GM21367 (cell line): ENCODE data around the gene TAPT1.
"Not testable (repeated sequence)": the region's sequence is repeated elsewhere in the genome, so short reads cannot be mapped to it uniquely, and the experiment has no call there.

Experiments
- ATAC-seq: cut with Tn5 transposase; IDR thresholded peaks from one replicate; pipeline ENCODE4 v1.9.1; 2021; ENCODE audit not compliant: unreplicated experiment

TAPT1 gene, protein sequence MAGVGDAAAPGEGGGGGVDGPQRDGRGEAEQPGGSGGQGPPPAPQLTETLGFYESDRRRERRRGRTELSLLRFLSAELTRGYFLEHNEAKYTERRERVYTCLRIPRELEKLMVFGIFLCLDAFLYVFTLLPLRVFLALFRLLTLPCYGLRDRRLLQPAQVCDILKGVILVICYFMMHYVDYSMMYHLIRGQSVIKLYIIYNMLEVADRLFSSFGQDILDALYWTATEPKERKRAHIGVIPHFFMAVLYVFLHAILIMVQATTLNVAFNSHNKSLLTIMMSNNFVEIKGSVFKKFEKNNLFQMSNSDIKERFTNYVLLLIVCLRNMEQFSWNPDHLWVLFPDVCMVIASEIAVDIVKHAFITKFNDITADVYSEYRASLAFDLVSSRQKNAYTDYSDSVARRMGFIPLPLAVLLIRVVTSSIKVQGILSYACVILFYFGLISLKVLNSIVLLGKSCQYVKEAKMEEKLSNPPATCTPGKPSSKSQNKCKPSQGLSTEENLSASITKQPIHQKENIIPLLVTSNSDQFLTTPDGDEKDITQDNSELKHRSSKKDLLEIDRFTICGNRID

GRCh38 chr4:16225863-16226815, at the start of gene TAPT1:
TAPT1 (minus strand) TSS chr4:16226471; CDS start chr4:16226457, 14 bp downstream.
- peak; percentile 59 for ATAC-seq

- no peak for ATAC-seq
Observed at GRCh38 chr4:16271411-16271810, 45.1 kb upstream of the TAPT1 start.

DNA sequence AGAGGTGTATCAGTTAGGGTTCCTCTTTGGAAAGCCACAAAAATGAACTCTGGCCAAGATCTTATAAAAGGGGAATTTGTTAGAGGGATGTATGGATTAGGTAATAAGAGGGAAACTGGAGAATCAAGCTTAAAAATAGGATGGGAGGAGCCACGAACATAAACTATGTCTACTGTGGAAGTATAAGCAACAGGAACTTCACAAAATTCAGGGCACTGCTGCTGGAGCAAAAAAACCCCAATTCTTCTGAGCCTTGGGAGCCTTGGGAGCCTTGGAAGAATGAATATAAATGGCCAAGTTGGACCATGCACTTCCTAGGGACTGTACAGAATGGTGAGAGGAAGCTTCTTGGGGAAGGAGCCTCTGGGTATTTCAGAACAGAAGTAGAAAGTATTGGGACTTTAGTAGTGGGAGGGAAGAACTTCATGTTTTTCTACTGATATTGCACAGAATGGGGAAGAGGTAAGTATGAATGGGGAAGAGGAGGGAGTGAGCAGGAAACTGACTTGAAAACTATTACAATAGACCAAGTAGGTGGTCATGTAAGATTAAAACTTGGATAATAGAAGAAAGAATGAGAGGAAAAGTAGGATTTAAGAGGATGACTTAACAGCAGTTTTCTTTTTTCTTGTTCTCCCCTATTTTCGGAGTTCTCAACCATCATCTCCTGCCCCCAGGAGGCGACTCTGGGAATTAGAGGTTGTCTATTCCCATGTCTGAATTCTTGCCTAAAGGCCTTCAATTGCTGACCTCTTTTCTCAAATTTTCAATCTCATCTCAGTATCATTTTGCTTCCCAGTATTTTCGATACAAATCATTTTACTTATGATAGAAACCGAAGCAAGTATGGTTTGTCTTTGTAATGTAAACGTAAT, 44.4 kb upstream of the TAPT1 start:
- no peak for ATAC-seq

DNA sequence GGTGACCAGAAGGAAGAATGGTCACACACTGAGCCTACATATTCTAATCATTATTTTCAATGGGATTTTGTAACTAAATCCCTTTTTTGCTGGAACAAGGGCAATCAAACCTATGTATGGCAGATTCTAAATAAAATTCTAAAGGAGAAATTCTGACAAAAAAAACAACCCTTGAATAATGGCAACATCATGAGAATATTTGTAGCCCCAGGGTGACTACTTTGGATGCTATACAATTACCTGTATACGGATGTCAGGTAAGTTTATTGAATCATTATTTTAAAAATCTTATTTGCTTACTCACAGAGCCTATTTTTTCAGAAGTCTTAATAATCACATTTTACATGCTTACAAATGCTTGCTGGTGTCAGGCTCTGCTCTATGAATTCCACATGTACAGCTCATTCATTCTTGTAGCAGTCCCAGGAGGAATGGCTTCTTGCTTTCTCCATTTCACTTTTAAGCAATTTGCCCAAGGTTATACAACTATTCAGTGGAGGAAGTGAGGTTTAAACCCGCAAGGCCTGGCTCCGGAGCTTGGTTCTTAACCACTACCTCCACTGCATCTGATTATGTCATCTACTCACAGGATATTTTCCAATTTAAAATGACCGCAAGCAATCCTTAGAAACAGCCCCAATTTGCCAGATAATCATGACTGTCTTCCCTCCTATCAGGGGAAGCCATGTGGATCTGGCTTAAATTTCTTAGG, 43.6 kb upstream of the TAPT1 start:
- not testable (repeated sequence) for ATAC-seq

GRCh38 chr4:16269240-16269639, 43.0 kb upstream of the TAPT1 start:
- no peak for ATAC-seq

DNA sequence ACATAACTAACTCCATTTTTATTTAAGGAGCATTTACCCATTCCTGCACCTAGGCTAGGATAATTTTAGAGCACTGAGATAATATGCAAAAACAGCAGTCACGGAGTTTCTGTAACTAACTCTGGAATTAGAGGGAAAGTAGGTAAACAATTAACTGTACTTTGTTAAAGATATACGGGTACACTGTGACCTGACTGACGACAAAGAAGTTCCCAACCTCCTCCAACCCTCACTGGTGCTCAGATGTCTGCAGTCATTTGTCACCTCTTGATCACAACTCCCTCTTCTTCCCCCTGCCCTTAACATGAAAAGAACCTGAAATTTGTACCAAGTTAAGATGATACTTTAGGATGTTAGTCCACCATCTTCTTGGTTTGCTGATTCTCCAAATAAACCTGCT, 42.0 kb upstream of the TAPT1 start:
- ATAC-seq, result no peak

- no peak for ATAC-seq
Observed at GRCh38 chr4:16267639-16268038, 41.4 kb upstream of the TAPT1 start.

GRCh38 chr4:16265820-16266219, 39.5 kb upstream of the TAPT1 start:
- ATAC-seq, result no peak

- ATAC-seq, result no peak
Observed at GRCh38 chr4:16264798-16265197, 38.5 kb upstream of the TAPT1 start.

DNA sequence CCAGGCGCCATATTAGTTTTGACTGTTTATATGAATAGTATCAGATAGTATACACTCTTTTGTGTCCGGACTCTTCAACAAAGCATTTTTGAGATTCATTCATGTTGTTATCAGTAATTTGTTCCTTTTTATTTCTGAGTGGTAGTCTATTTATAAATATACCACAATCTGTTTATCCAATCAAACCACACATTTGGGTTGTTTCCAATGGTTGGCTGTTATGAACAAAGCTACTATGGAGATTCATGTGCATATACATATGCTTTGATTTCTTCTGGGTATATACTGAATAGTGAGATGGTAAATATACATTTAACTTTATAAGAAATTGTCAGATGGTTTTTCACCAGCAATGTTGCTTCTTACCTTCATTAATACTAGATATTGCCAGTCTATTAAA, 36.8 kb upstream of the TAPT1 start:
- no peak for ATAC-seq

DNA sequence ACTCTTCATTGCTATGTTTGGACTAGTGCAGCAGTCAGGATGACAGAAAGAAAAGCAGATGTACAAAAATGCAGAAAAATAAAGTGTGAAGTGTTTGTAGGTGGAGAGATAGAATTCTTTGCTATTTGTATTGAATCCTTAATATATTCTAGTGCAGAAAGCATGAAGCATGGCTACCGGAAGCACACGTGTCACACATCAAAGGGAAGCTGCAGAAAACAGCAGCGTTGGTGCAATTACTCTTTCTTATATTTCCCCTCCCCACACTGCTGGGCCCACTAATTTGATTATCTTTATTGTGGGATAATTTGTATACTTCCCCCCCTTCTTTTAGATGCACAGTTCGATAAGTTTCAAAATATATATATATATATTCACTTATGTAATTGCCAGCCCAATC, 35.9 kb upstream of the TAPT1 start:
- ATAC-seq, result no peak

DNA sequence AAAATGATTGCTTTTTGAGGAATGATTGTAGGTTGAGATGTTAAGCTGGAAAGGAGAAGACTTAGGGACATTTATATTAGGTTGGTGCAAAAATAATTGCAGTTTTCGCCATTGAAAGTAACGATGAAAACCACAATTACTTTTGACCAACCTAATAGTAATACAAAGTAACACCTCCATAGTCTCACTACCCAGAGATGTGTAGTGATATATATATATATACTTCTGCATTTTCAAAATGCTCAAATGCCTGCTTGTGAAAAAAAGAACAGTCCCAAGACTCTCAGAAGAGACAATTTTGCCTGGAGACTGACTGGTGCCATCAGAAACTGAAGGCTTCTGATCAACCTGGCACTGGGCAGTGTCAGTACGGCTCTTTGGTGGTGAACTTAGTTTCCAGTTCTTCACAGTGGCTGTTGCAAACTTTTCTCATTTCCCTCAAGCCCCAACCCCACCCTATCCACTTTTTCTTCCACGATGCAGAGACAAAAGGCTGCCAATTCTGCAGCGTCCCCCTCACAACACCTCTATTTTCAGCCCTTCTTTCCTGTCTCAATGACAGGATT, 35.1 kb upstream of the TAPT1 start:
- ATAC-seq, result no peak

GRCh38 chr4:16259889-16260246, 33.6 kb upstream of the TAPT1 start:
- no peak for ATAC-seq

DNA sequence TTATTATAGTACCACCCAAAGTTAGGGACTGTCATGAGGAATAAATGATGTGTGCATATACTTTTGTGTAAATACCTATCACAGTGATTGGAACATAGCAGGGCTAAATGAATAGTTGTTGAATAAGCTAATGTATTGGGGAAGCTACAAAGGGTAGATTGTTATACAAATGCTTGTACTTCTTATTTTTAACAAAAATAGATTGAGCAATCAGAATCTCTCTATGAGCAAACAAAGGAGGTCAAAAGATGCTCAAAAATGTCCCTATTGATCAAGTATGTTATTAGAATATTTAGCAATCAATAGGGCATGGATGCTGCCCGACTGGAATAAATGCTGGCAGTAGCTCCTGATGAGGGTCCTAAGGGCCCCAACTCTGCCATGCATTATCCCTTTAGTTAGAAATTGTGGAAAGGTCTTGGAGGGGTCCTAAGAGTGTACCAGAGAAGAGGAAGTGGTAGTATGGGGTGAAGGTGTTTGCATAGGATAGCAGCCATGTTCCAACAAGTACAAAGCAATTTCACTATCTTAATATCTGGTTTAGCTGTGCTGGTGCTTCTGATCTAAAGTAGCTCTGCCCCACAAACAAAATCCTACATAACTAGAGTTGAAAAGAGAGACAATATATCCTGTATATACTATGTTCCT, 33.1 kb upstream of the TAPT1 start:
- ATAC-seq, result no peak

- no peak for ATAC-seq
Observed at GRCh38 chr4:16257611-16258010, 31.3 kb upstream of the TAPT1 start.

DNA sequence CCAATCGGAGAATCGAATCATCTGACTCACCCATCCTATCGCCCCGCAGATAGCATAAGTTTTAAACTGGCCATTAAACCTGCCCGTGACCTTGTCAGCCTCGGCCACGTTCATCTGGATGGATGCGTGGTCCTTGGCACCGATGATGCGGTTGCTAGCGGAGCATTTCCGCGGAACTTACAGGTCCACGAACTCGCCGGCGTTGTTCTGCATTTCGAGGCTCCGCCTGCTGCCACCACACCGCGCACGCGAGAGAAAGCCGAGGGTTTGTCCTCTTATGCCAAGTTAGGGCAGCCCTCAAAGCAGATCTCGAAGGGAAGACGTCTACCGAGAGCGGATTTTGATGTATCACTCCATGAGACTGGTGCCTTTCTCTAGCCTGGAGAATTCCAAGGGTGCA, 30.1 kb upstream of the TAPT1 start:
- ATAC-seq, result no peak

DNA sequence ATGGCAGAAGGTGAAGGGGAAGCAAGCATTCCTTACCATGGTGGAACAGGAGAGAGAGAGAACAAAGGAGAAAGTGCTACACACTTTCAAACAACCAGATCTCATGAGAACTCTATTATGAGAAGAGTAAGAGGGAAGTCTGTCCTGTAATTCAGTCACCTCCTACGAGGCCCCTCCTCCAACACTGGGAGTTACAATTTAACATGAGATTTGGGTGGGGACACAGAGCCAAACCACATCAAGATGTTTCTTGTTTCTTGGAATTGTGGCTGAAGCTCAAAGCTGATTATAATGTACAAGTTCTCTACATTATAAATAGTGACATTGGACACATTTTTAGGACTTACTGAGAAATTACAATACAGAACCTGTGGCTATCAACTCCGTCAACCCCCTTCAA, 29.5 kb upstream of the TAPT1 start:
- ATAC-seq, result no peak

GRCh38 chr4:16253127-16253960, 27.1 kb upstream of the TAPT1 start:
- no peak for ATAC-seq
